ENCODE data around the gene MTOR.
"Not testable (repeated sequence)": the region's sequence is repeated elsewhere in the genome, so short reads cannot be mapped to it uniquely, and the experiment has no call there.

MTOR gene

DNA sequence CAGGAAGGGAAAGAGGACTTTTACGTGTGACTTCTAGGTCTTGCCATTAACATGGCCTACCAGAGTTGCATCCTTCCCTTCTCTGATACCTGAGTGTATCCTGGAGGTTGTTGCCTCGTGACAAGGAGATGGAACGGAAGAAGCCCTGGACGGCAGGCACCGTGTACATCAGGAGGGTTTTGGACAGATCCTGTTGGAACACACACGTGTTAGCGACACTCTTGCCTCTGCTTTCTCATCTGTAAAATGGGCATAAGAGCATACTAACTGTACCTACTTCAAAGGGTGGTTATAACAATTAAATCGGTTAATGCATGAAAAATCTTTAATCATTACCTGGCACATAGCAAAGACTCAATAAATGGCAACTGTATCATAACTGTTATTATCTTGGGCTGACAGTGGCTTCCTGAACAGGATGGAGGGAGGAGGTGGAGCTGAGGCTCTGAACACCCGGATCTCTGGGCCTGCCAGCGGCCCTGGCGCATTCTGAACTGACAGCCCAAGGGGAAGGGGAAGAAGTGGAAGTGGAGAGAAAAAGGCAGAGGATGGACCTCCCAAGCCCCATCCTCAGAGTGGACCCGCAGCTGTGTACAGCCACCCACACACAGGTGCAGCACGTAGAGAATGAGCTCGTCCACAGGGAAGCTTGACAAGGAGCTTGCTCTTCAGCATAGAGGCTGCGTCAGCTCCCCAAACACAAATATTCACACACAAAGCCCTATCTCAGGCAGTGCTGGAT, 132.5 kb downstream of the MTOR start:
- Histone ChIP-seq H3K4me3 (ENCODE audit: low read depth in 1 of 2, low read length in 2 of 2) (no peak overlapping the region), H3K27ac (ENCODE audit: low read length) (no peak overlapping the region), H3K36me3 (ENCODE audit: control insufficient read depth in 1 of 2, insufficient read depth in 2 of 2, low read length in 2 of 2) (peaks cover 79 to 82% of the 10 kb centered on the region in 2 donors), H3K9me3 (ENCODE audit: control insufficient read depth in 1 of 2, low read length in 2 of 2) (no peaks in the 10 kb centered on the region), H3K27me3 (ENCODE audit: low read depth, low read length) (no peaks in the 10 kb centered on the region), H3K4me1 (ENCODE audit: control insufficient read depth in 1 of 2, insufficient read depth in 2 of 2, low read length in 2 of 2) (peaks cover 4 to 5% of the 10 kb centered on the region in 2 donors)

DNA sequence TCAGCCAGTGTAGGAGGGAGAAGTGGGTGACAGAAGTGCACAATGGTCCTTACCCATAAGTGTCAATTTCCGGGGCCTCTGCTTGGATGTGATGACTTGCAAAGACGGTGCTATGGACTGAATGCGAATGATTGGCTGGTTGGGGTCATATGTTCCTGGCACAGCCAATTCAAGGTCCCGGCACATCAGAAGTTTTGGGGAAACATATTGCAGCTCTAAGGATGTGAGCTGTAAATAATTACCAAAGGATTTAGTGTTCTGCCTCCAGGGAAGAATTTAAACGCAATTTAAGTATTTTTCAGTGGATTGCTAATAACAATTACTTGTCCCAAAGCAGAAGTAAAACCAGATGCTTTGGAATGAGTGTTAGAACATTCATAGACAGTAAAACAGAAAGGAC, 135.8 kb downstream of the MTOR start:
- H3K36me3 ChIP-seq (ENCODE audit: control insufficient read depth in 1 of 2, insufficient read depth in 2 of 2, low read length in 2 of 2) = peaks cover 73 to 88% of the 10 kb centered on the region in 2 donors
- no peaks in the 10 kb centered on the region for H3K27me3 ChIP-seq (ENCODE audit: low read depth, low read length)
- H3K9me3 ChIP-seq (ENCODE audit: control insufficient read depth in 1 of 2, low read length in 2 of 2) = no peaks in the 10 kb centered on the region
- no peak overlapping the region for H3K4me3 ChIP-seq (ENCODE audit: low read depth in 1 of 2, low read length in 2 of 2)
- no peaks in the 10 kb centered on the region for H3K4me1 ChIP-seq (ENCODE audit: control insufficient read depth in 1 of 2, insufficient read depth in 2 of 2, low read length in 2 of 2)
- H3K27ac ChIP-seq (ENCODE audit: low read length) = no peak overlapping the region

DNA sequence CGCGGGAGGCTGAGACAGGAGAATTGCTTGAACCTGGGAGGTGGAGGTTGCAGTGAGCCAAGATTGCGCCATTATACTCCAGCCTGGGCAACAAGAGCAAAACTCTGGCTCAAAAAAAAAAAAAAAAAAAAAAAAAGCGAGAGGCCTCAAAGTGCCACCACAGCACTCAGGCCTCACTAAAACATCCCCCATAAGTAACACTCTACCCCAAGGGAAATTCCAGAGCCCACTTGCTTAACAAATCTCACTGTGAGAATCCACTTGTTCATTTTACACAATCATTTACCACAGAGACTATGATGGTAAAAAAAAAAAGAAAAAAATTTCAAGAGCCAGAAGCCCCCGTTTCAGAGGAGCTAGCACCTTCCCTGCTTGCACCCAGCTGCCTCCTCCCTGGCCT, 136.4 kb downstream of the MTOR start:
- H3K36me3 ChIP-seq (ENCODE audit: control insufficient read depth in 1 of 2, insufficient read depth in 2 of 2, low read length in 2 of 2) = peaks cover 72 to 88% of the 10 kb centered on the region in 2 donors
- H3K27ac ChIP-seq (ENCODE audit: low read length) = no peak overlapping the region
- H3K4me1 ChIP-seq (ENCODE audit: control insufficient read depth in 1 of 2, insufficient read depth in 2 of 2, low read length in 2 of 2) = no peaks in the 10 kb centered on the region
- H3K27me3 ChIP-seq (ENCODE audit: low read depth, low read length) = no peaks in the 10 kb centered on the region
- no peaks in the 10 kb centered on the region for H3K9me3 ChIP-seq (ENCODE audit: control insufficient read depth in 1 of 2, low read length in 2 of 2)
- no peak overlapping the region for H3K4me3 ChIP-seq (ENCODE audit: low read depth in 1 of 2, low read length in 2 of 2)

GRCh38 chr1:11124965-11125364, 137.4 kb downstream of the MTOR start:
- H3K4me1 ChIP-seq (ENCODE audit: control insufficient read depth in 1 of 2, insufficient read depth in 2 of 2, low read length in 2 of 2) = no peaks in the 10 kb centered on the region
- H3K9me3 ChIP-seq (ENCODE audit: control insufficient read depth in 1 of 2, low read length in 2 of 2) = no peaks in the 10 kb centered on the region
- H3K4me3 ChIP-seq (ENCODE audit: low read depth in 1 of 2, low read length in 2 of 2) = no peak overlapping the region
- no peaks in the 10 kb centered on the region for H3K27me3 ChIP-seq (ENCODE audit: low read depth, low read length)
- H3K27ac ChIP-seq (ENCODE audit: low read length) = no peak overlapping the region
- H3K36me3 ChIP-seq (ENCODE audit: control insufficient read depth in 1 of 2, insufficient read depth in 2 of 2, low read length in 2 of 2) = peaks cover 62 to 79% of the 10 kb centered on the region in 2 donors

GRCh38 chr1:11116318-11116717, 146.0 kb downstream of the MTOR start:
- H3K9me3 ChIP-seq (ENCODE audit: control insufficient read depth in 1 of 2, low read length in 2 of 2) = no peaks in the 10 kb centered on the region
- no peaks in the 10 kb centered on the region for H3K27me3 ChIP-seq (ENCODE audit: low read depth, low read length)
- no peak overlapping the region for H3K4me3 ChIP-seq (ENCODE audit: low read depth in 1 of 2, low read length in 2 of 2)
- H3K27ac ChIP-seq (ENCODE audit: low read length) = no peak overlapping the region
- H3K4me1 ChIP-seq (ENCODE audit: control insufficient read depth in 1 of 2, insufficient read depth in 2 of 2, low read length in 2 of 2) = no peaks in the 10 kb centered on the region
- peaks cover 50 to 61% of the 10 kb centered on the region in 2 donors for H3K36me3 ChIP-seq (ENCODE audit: control insufficient read depth in 1 of 2, insufficient read depth in 2 of 2, low read length in 2 of 2)

GRCh38 chr1:11114966-11115365, 147.4 kb downstream of the MTOR start:
- H3K4me1 ChIP-seq (ENCODE audit: control insufficient read depth in 1 of 2, insufficient read depth in 2 of 2, low read length in 2 of 2) = no peaks in the 10 kb centered on the region
- no peaks in the 10 kb centered on the region for H3K9me3 ChIP-seq (ENCODE audit: control insufficient read depth in 1 of 2, low read length in 2 of 2)
- H3K27ac ChIP-seq (ENCODE audit: low read length) = no peak overlapping the region
- H3K4me3 ChIP-seq (ENCODE audit: low read depth in 1 of 2, low read length in 2 of 2) = no peak overlapping the region
- peaks cover 49 to 64% of the 10 kb centered on the region in 2 donors for H3K36me3 ChIP-seq (ENCODE audit: control insufficient read depth in 1 of 2, insufficient read depth in 2 of 2, low read length in 2 of 2)
- no peaks in the 10 kb centered on the region for H3K27me3 ChIP-seq (ENCODE audit: low read depth, low read length)

DNA sequence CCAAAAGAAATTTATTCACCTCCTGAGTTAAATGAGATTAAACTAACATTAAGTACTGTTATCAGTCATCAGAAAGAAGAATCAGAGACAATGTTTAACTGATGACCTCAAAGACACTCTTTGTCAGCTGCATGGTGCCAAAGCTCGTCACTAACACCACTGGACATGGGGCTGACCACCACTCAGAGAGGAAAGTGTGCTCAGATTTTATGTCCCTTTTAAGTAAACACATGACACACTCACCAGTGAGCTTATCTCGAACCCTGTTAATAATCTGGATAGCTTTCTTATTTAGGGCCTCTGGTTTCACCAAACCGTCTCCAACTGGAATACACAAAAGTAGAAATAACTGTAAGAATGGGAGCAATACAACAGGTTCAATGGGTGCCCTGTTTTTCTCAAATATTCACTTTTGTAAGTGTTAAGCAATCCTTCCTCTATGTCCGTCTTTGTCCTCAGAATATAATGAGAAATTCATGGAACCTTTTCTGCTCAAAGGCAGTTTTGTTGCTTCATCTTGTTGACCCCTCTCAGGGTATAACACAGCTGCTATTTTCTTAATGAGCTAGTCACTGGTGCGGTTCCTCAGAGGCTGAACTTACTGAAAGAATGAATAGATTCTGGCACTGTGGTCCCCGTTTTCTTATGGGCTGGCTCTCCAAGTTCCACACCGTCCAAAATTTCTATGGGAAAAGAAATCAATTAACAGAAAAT, 153.1 kb downstream of the MTOR start:
- Histone ChIP-seq H3K27ac (ENCODE audit: low read length) (no peak overlapping the region), H3K27me3 (ENCODE audit: low read depth, low read length) (no peaks in the 10 kb centered on the region), H3K36me3 (ENCODE audit: control insufficient read depth in 1 of 2, insufficient read depth in 2 of 2, low read length in 2 of 2) (peaks cover 60 to 72% of the 10 kb centered on the region in 2 donors)

DNA sequence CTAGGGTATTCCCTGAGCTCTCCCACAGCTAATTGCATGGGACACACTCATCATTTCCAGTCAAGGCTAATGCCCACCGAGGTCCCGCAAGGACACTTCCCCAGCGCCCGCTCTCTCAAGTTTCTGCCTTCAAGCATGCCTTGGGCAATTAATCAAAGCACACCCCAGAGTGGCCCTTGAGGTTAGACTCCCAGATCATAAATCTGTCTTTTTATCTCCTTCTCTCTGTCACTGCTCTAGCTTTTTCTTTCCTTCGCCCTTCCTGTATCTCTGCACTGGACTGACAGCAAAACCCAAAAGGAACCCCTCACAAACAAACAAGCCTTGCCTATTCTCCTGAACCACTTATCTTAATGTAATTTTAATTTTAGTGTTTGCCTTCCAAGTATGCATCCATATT, 154.8 kb downstream of the MTOR start:
- H3K27ac ChIP-seq (ENCODE audit: low read length) = no peak overlapping the region
- H3K36me3 ChIP-seq (ENCODE audit: control insufficient read depth in 1 of 2, insufficient read depth in 2 of 2, low read length in 2 of 2) = peaks cover 50 to 60% of the 10 kb centered on the region in 2 donors
- no peaks in the 10 kb centered on the region for H3K4me1 ChIP-seq (ENCODE audit: control insufficient read depth in 1 of 2, insufficient read depth in 2 of 2, low read length in 2 of 2)

More for the DNA sequence above, 153.1 kb downstream of the MTOR start:
- Histone ChIP-seq H3K9me3 (ENCODE audit: control insufficient read depth in 1 of 2, low read length in 2 of 2) (no peaks in the 10 kb centered on the region), H3K4me3 (ENCODE audit: low read depth in 1 of 2, low read length in 2 of 2) (no peak overlapping the region), H3K4me1 (ENCODE audit: control insufficient read depth in 1 of 2, insufficient read depth in 2 of 2, low read length in 2 of 2) (no peaks in the 10 kb centered on the region)

DNA sequence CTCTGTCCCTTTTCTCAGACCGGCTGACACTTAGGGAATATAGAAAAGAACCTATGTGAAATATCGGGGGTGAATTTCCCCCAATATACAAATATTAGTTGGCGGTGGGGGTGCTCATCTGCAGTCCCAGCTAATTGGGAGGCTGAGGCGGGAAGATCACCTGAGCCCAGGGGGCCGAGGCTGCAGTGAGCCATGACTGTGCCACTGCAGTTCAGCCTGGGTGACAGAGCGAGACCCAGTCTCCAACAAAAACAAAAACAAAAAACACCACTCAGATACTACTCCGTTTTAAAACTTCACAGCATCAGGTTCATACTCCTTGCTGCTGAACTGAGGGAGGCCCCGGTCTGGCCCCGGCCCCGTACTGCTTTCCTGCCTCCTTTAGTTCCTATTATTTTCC, 156.8 kb downstream of the MTOR start:
- Histone ChIP-seq H3K4me3 (ENCODE audit: low read depth in 1 of 2, low read length in 2 of 2) (no peak overlapping the region), H3K27me3 (ENCODE audit: low read depth, low read length) (no peaks in the 10 kb centered on the region), H3K36me3 (ENCODE audit: control insufficient read depth in 1 of 2, insufficient read depth in 2 of 2, low read length in 2 of 2) (peaks cover 35 to 40% of the 10 kb centered on the region in 2 donors), H3K4me1 (ENCODE audit: control insufficient read depth in 1 of 2, insufficient read depth in 2 of 2, low read length in 2 of 2) (no peaks in the 10 kb centered on the region), H3K9me3 (ENCODE audit: control insufficient read depth in 1 of 2, low read length in 2 of 2) (no peaks in the 10 kb centered on the region), H3K27ac (ENCODE audit: low read length) (no peak overlapping the region)

More for the DNA sequence above, 154.8 kb downstream of the MTOR start:
- Histone ChIP-seq H3K9me3 (ENCODE audit: control insufficient read depth in 1 of 2, low read length in 2 of 2) (no peaks in the 10 kb centered on the region), H3K27me3 (ENCODE audit: low read depth, low read length) (no peaks in the 10 kb centered on the region), H3K4me3 (ENCODE audit: low read depth in 1 of 2, low read length in 2 of 2) (no peak overlapping the region)

- H3K4me1 ChIP-seq (ENCODE audit: control insufficient read depth in 1 of 2, insufficient read depth in 2 of 2, low read length in 2 of 2) = peaks cover 7 to 17% of the 10 kb centered on the region in 2 donors
- H3K36me3 ChIP-seq (ENCODE audit: control insufficient read depth in 1 of 2, insufficient read depth in 2 of 2, low read length in 2 of 2) = peaks cover 8 to 17% of the 10 kb centered on the region in 2 donors
- H3K4me3 ChIP-seq (ENCODE audit: low read depth in 1 of 2, low read length in 2 of 2) = no peak overlapping the region
- no peaks in the 10 kb centered on the region for H3K27me3 ChIP-seq (ENCODE audit: low read depth, low read length)
- no peak overlapping the region for H3K27ac ChIP-seq (ENCODE audit: low read length)
- H3K9me3 ChIP-seq (ENCODE audit: control insufficient read depth in 1 of 2, low read length in 2 of 2) = no peaks in the 10 kb centered on the region
These were observed 161.0 kb downstream of the MTOR start for GRCh38 chr1:11101347-11101746.

- H3K27ac ChIP-seq (ENCODE audit: low read length); H3K27me3 ChIP-seq (ENCODE audit: low read depth, low read length); H3K4me3 ChIP-seq (ENCODE audit: low read depth in 1 of 2, low read length in 2 of 2); H3K9me3 ChIP-seq (ENCODE audit: control insufficient read depth in 1 of 2, low read length in 2 of 2): not testable (repeated sequence)
- peaks cover 4 to 17% of the 10 kb centered on the region in 2 donors for H3K36me3 ChIP-seq (ENCODE audit: control insufficient read depth in 1 of 2, insufficient read depth in 2 of 2, low read length in 2 of 2)
- H3K4me1 ChIP-seq (ENCODE audit: control insufficient read depth in 1 of 2, insufficient read depth in 2 of 2, low read length in 2 of 2) = peaks cover 7 to 17% of the 10 kb centered on the region in 2 donors
These were observed 161.5 kb downstream of the MTOR start for GRCh38 chr1:11100806-11101205.
